Endothelial cell of umbilical vein (primary cell): Measurements from ENCODE around the gene SIGMAR1. TPM values are rescaled to one million over a fixed set of nuclear protein-coding genes. Genes with fewer than 3 reads are reported as not detected.

Source experiments
- BruUV-seq: library from RNA; stranded (reverse); fragments of 400-500 nt; replicated peaks from 2 replicates; lab custom pipeline; 2021; lab: Mats Ljungman, UMichigan
- CTCF ChIA-PET: fragments of 300-600, 350-600 bp; sonication (Branson Sonifier 250); formaldehyde crosslinking; loops from one replicate; lab custom pipeline; 2021; ENCODE audit warnings: antibody characterized with exemption, inconsistent platforms; lab: Charles Lee
- POLR2A ChIA-PET: fragments of 300-600, 350-600 bp; sonication (Branson Sonifier 250); formaldehyde crosslinking; loops from one replicate; lab custom pipeline; 2021; ENCODE audit warnings: antibody characterized with exemption, inconsistent platforms; lab: Charles Lee
- DNase-seq: peaks from one replicate; pipeline ENCODE4 v3.0.0-alpha.2; 2011; ENCODE audit warnings: low read depth, low spot score
- FAIRE-seq: peaks from 2 replicates; lab custom pipeline; 2011; peaks lifted over from hg19 to GRCh38; lab: Jason Lieb, UNC
- H2AFZ ChIP-seq: 2 replicates; pipeline ENCODE4 v1.6.0; 2012; ENCODE audit warnings: low read depth, low read length, control low read depth, inconsistent platforms
- H3K27ac ChIP-seq: 2 replicates; pipeline ENCODE4 v1.5.1; 2011; ENCODE audit warnings: low read depth, mild to moderate bottlenecking, control low read depth, low read length, moderate library complexity; ENCODE audit not compliant: insufficient read depth
- H3K27me3 ChIP-seq, 2 experiments: 2 replicates each; pipeline versions ENCODE4 v1.6.0 to v1.6.1; 2011; ENCODE audit warnings: low read length in 2 of 2, mixed read lengths in 1 of 2; ENCODE audit not compliant: control insufficient read depth in 2 of 2, insufficient read depth in 2 of 2
- H3K36me3 ChIP-seq, 2 experiments: 2 replicates in 1 of 2; 3 replicates in 1 of 2; pipeline ENCODE4 v1.5.1; 2011; ENCODE audit warnings: low read length in 2 of 2, mild to moderate bottlenecking in 1 of 2, moderate library complexity in 1 of 2; ENCODE audit not compliant: control insufficient read depth in 2 of 2, insufficient read depth in 2 of 2; ENCODE audit errors: extremely low read depth in 1 of 2
- H3K4me1 ChIP-seq: 3 replicates; pipeline ENCODE4 v1.5.1; 2011; ENCODE audit warnings: mild to moderate bottlenecking, low read length; ENCODE audit not compliant: control insufficient read depth, insufficient read depth; ENCODE audit errors: extremely low read depth
- H3K4me2 ChIP-seq: 2 replicates; pipeline ENCODE4 v1.6.1; 2011; ENCODE audit warnings: low read length, control low read depth, mixed read lengths; ENCODE audit not compliant: insufficient read depth
- H3K4me3 ChIP-seq, 3 experiments: fragments of 200-600 bp in 1 of 3; sonication (generic), shearing (Covaris generic) in 1 of 3; replicated peaks in 1 of 3; 2 replicates each; pipeline ENCODE4 v1.5.1; 2011 to 2016; ENCODE audit warnings: control low read depth in 3 of 3, low read length in 3 of 3, mild to moderate bottlenecking in 2 of 3, inconsistent platforms in 1 of 3, low read depth in 1 of 3, moderate library complexity in 1 of 3; ENCODE audit not compliant: insufficient read depth in 1 of 3
- H3K79me2 ChIP-seq: 2 replicates; pipeline ENCODE4 v1.6.0; 2012; ENCODE audit warnings: low read length, inconsistent platforms; ENCODE audit not compliant: control insufficient read depth, insufficient read depth
- H3K9ac ChIP-seq: replicated peaks from 2 replicates; pipeline ENCODE3; 2011; ENCODE audit warnings: low read length, control low read depth; ENCODE audit not compliant: insufficient read depth; ENCODE audit errors: extremely low read depth
- H3K9me1 ChIP-seq: replicated peaks from 3 replicates; pipeline ENCODE4 v1.6.0; 2011; ENCODE audit warnings: mild to moderate bottlenecking, low read length; ENCODE audit not compliant: control insufficient read depth, insufficient read depth; ENCODE audit errors: extremely low read depth
- H3K9me3 ChIP-seq: replicated peaks from 2 replicates; pipeline ENCODE4 v1.5.1; 2012; ENCODE audit warnings: low read length, inconsistent platforms; ENCODE audit not compliant: control insufficient read depth, insufficient read depth
- H4K20me1 ChIP-seq: replicated peaks from 2 replicates; pipeline ENCODE3; 2011; ENCODE audit warnings: mild to moderate bottlenecking, low read length; ENCODE audit not compliant: control insufficient read depth, insufficient read depth; ENCODE audit errors: extremely low read depth
- CTCF ChIP-seq, 2 donors: IDR thresholded peaks; 1 replicate in 1 of 2; 2 replicates in 1 of 2; pipeline ENCODE4 v1.5.1; 2011; ENCODE audit warnings: low read length in 2 of 2, mild to moderate bottlenecking in 2 of 2, moderate library complexity in 2 of 2, control low read depth in 1 of 2, inconsistent platforms in 1 of 2, low read depth in 1 of 2; ENCODE audit not compliant: insufficient read depth in 1 of 2; ENCODE audit errors: extremely low read depth in 1 of 2
- EZH2 ChIP-seq: IDR thresholded peaks from 2 replicates; pipeline ENCODE4 v1.6.1; 2012; ENCODE audit warnings: borderline replicate concordance, low read depth, mild to moderate bottlenecking, moderate library complexity, low read length, inconsistent platforms; ENCODE audit not compliant: severe bottlenecking
- FOS ChIP-seq: IDR thresholded peaks from 2 replicates; pipeline ENCODE4 v1.6.1; 2011; ENCODE audit warnings: mild to moderate bottlenecking, low read length, moderate library complexity, borderline replicate concordance; ENCODE audit not compliant: insufficient read depth
- GATA2 ChIP-seq: IDR thresholded peaks from 2 replicates; pipeline ENCODE4 v1.7.0; 2011; ENCODE audit warnings: low read depth, mild to moderate bottlenecking, moderate library complexity, mixed read lengths, low read length; ENCODE audit not compliant: insufficient read length, insufficient read depth
- JUN ChIP-seq: IDR thresholded peaks from 2 replicates; pipeline ENCODE4 v1.6.1; 2011; ENCODE audit warnings: borderline replicate concordance, low read depth; ENCODE audit not compliant: insufficient read length, insufficient read depth
- MAX ChIP-seq: IDR thresholded peaks from 2 replicates; pipeline ENCODE4 v1.6.1; 2011; ENCODE audit not compliant: insufficient read depth, insufficient read length
- MYC ChIP-seq: IDR thresholded peaks from one replicate; pipeline ENCODE4 v1.6.1; 2011; ENCODE audit warnings: mild to moderate bottlenecking, low read depth, low read length
- POLR2A ChIP-seq: IDR thresholded peaks from 2 replicates; pipeline ENCODE4 v1.6.1; 2012; ENCODE audit warnings: low read depth, mild to moderate bottlenecking, control low read depth, low read length
- POLR2AphosphoS5 ChIP-seq: IDR thresholded peaks from 2 replicates; pipeline ENCODE4 v1.6.1; 2012; ENCODE audit warnings: low read depth, mild to moderate bottlenecking, control low read depth, low read length, moderate library complexity; ENCODE audit not compliant: insufficient read depth
- dilution Hi-C: fragments of 300-500 bp; cut with MboI; formaldehyde crosslinking; loops from one replicate; pipeline ENCODE4 v1.15.0; 2019; ENCODE audit warnings: low sequenced_read_pairs; ENCODE audit not compliant: extremely low pct_ligation_motif_present
- intact Hi-C: fragments of 100-400 bp; cut with micrococcal nuclease; formaldehyde crosslinking; loops from one replicate; pipeline ENCODE4 v1.10.0; 2022
- polyA plus RNA-seq, 4 experiments: library from polyadenylated mRNA; depleted of rRNA in 3 of 4; stranded (reverse) in 3 of 4; unstranded in 1 of 4; fragments of >200 nt; gene quantifications; 2 replicates each; pipeline versions ENCODE4 v1.2.1 to v1.2.3, GENCODE V29; 2011 to 2012; ENCODE audit warnings: missing spikeins in 1 of 4
- total RNA-seq: library from RNA; stranded (reverse); gene quantifications from 2 replicates; pipeline ENCODE4 v1.2.3, GENCODE V29; 2021

SIGMAR1 gene
- total and polyA plus RNA-seq, 2 donors (not counting 3 experiments of a cell fraction or from before 2014, with no cell fraction given): 78.4 to 81.2 TPM

GRCh38 chr9:34588671-34589635, 48.6 kb downstream of the SIGMAR1 start:
- intact Hi-C loops (no loop called here), dilution Hi-C loops (no loop called here)
- FAIRE-seq (no peak), DNase-seq (no peak)
- no peaks in the 10 kb centered on the region for H3K9me1 ChIP-seq
- H4K20me1 ChIP-seq: no peaks in the 10 kb centered on the region
- no peak overlapping the region for H3K4me2 ChIP-seq
- no peak overlapping the region for H3K4me3 ChIP-seq
- POLR2A ChIA-PET: no interaction called here
- no peak overlapping the region for H3K9ac ChIP-seq
- no TSS peak for BruUV-seq
- no peak overlapping the region for H2AFZ ChIP-seq
- no peaks in the 10 kb centered on the region for H3K9me3 ChIP-seq
- H3K27me3 ChIP-seq: peaks cover 84 to 95% of the 10 kb centered on the region in 2 experiments
- H3K79me2 ChIP-seq: no peaks in the 10 kb centered on the region
- no peak overlapping the region for H3K27ac ChIP-seq
- H3K4me1 ChIP-seq: no peaks in the 10 kb centered on the region
- TF ChIP-seq EZH2 (peak; percentile 78), FOS (no peak)
- CTCF ChIA-PET: interaction anchor here (2.2 to 2.5 kb wide), 2 partner anchors 15 to 41 kb away, joined by 9 to 18 read pairs; no protein-coding TSS in a partner anchor
- H3K36me3 ChIP-seq: no peaks in the 10 kb centered on the region

GRCh38 chr9:34587271-34587670, 50.3 kb downstream of the SIGMAR1 start:
- TF ChIP-seq FOS: no peak
- TF ChIP-seq GATA2: no peak
- no peak for TF ChIP-seq MYC
- TF ChIP-seq JUN: no peak
- TF ChIP-seq POLR2AphosphoS5: no peak
- no peak for TF ChIP-seq EZH2
- TF ChIP-seq MAX: no peak
- TF ChIP-seq POLR2A: no peak
- TF ChIP-seq CTCF (IDR thresholded peaks at IDR 0.05; ENCODE audit: extremely low read depth in 1 of 2, insufficient read depth in 1 of 2, low read depth in 1 of 2, low read length in 2 of 2): no peak
- Histone ChIP-seq H3K9me1 (no peaks in the 10 kb centered on the region), H3K27me3 (peaks cover 77 to 83% of the 10 kb centered on the region in 2 experiments), H3K79me2 (no peaks in the 10 kb centered on the region), H3K27ac (no peak overlapping the region), H3K9ac (no peak overlapping the region), H3K4me1 (no peaks in the 10 kb centered on the region), H3K4me3 (no peak overlapping the region), H3K4me2 (no peak overlapping the region), H4K20me1 (no peaks in the 10 kb centered on the region), H3K9me3 (no peaks in the 10 kb centered on the region), H3K36me3 (no peaks in the 10 kb centered on the region), H2AFZ (no peak overlapping the region)
- no TSS peak for BruUV-seq
- no peak for FAIRE-seq
- ChIA-PET POLR2A (no interaction called here), CTCF (interaction anchor here (1.5 to 2.5 kb wide), 4 partner anchors 16 to 183 kb away, joined by 4 to 18 read pairs (median 8); no protein-coding TSS in a partner anchor)
- DNase-seq: no peak
- dilution Hi-C loops: no loop called here
- intact Hi-C loops: no loop called here
